CD14-positive monocyte (primary cell): Measurements from ENCODE around the gene CSH1. TPM values are rescaled to one million over a fixed set of nuclear protein-coding genes. Genes with fewer than 3 reads are reported as not detected.
"Not testable (repeated sequence)": the region's sequence is repeated elsewhere in the genome, so short reads cannot be mapped to it uniquely, and the experiment has no call there.

Experiments
- DNase-seq, 3 donors: peaks; one replicate each; pipeline ENCODE4 v3.0.0-alpha.2; 2011 to 2022
- H2AFZ ChIP-seq: 2 replicates; pipeline ENCODE4 v1.6.0; 2012; ENCODE audit warnings: mild to moderate bottlenecking, low read depth, low read length, inconsistent platforms; ENCODE audit not compliant: insufficient read depth, poor library complexity, severe bottlenecking
- H3K27ac ChIP-seq, 2 donors: 1 replicate in 1 of 2; 2 replicates in 1 of 2; pipeline ENCODE4 v1.5.1; 2012 to 2013; ENCODE audit warnings: low read length in 2 of 2, control low read depth in 1 of 2, inconsistent platforms in 1 of 2, low read depth in 1 of 2, mild to moderate bottlenecking in 1 of 2
- H3K27me3 ChIP-seq, 2 donors: one replicate each; pipeline versions ENCODE4 v1.6.0 to v1.6.1; 2011 to 2013; ENCODE audit warnings: low read length in 2 of 2; ENCODE audit not compliant: control insufficient read depth in 2 of 2, insufficient read depth in 2 of 2
- H3K36me3 ChIP-seq, 2 donors: replicated peaks in 1 of 2; 1 replicate in 1 of 2; 2 replicates in 1 of 2; pipeline versions ENCODE4 v1.5.1 to v1.6.1; 2012 to 2013; ENCODE audit warnings: low read length in 2 of 2, control low read depth in 1 of 2, inconsistent platforms in 1 of 2, mild to moderate bottlenecking in 1 of 2; ENCODE audit not compliant: insufficient read depth in 2 of 2, control insufficient read depth in 1 of 2
- H3K4me1 ChIP-seq, 2 donors: 1 replicate in 1 of 2; 2 replicates in 1 of 2; pipeline versions ENCODE4 v1.5.1 to v1.6.1; 2012 to 2013; ENCODE audit warnings: low read length in 2 of 2, control low read depth in 1 of 2, inconsistent platforms in 1 of 2, mild to moderate bottlenecking in 1 of 2, moderate library complexity in 1 of 2; ENCODE audit not compliant: insufficient read depth in 2 of 2, control insufficient read depth in 1 of 2
- H3K4me2 ChIP-seq: replicated peaks from 2 replicates; pipeline ENCODE3; 2012; ENCODE audit warnings: low read length, moderate library complexity, mild to moderate bottlenecking; ENCODE audit not compliant: poor library complexity, severe bottlenecking; ENCODE audit errors: extremely low read depth
- H3K4me3 ChIP-seq, 3 experiments: fragments of 200-600 bp in 1 of 3; sonication (generic) in 1 of 3; replicated peaks in 1 of 3; 1 replicate in 2 of 3; 2 replicates in 1 of 3; pipeline ENCODE4 v1.5.1; 2011 to 2013; ENCODE audit warnings: low read length in 3 of 3, mild to moderate bottlenecking in 3 of 3, control low read depth in 2 of 3, low read depth in 2 of 3, inconsistent platforms in 1 of 3, moderate library complexity in 1 of 3
- H3K79me2 ChIP-seq: 2 replicates; pipeline ENCODE4 v1.6.0; 2012; ENCODE audit warnings: mild to moderate bottlenecking, control low read depth, inconsistent platforms, low read length, moderate library complexity; ENCODE audit not compliant: insufficient read depth
- H3K9ac ChIP-seq: 2 replicates; pipeline ENCODE4 v1.6.0; 2017; ENCODE audit warnings: low read length, mild to moderate bottlenecking; ENCODE audit not compliant: insufficient read depth, poor library complexity, severe bottlenecking
- H3K9me3 ChIP-seq, 2 donors: replicated peaks in 1 of 2; 1 replicate in 1 of 2; 2 replicates in 1 of 2; pipeline versions ENCODE4 v1.5.1 to v1.6.1; 2012 to 2013; ENCODE audit warnings: low read length in 2 of 2, control low read depth in 1 of 2; ENCODE audit not compliant: control insufficient read depth in 1 of 2, insufficient read depth in 1 of 2
- H4K20me1 ChIP-seq: 2 replicates; pipeline ENCODE4 v1.6.0; 2012; ENCODE audit warnings: mild to moderate bottlenecking, low read length, control low read depth, moderate library complexity; ENCODE audit not compliant: insufficient read depth
- H3K27ac Mint-ChIP-seq, 7 donors: one replicate each; pipeline ENCODE4 v1.8.0; 2020; ENCODE audit warnings: mild to moderate bottlenecking in 7 of 7, mixed read lengths in 7 of 7, moderate library complexity in 6 of 7, inconsistent platforms in 2 of 7
- H3K27me3 Mint-ChIP-seq, 3 donors: one replicate each; pipeline ENCODE4 v1.8.0; 2021 to 2022; ENCODE audit warnings: low read depth in 3 of 3, mild to moderate bottlenecking in 3 of 3, mixed read lengths in 3 of 3, moderate library complexity in 3 of 3, inconsistent platforms in 1 of 3
- H3K36me3 Mint-ChIP-seq, 2 donors: one replicate each; pipeline ENCODE4 v1.8.0; 2020; ENCODE audit warnings: mixed read lengths in 2 of 2, inconsistent platforms in 1 of 2, mild to moderate bottlenecking in 1 of 2
- H3K4me1 Mint-ChIP-seq: one replicate; pipeline ENCODE4 v1.8.0; 2020; ENCODE audit warnings: mild to moderate bottlenecking, mixed read lengths
- H3K4me3 Mint-ChIP-seq, 2 donors: one replicate each; pipeline ENCODE4 v1.8.0; 2020; ENCODE audit warnings: mild to moderate bottlenecking in 2 of 2, mixed read lengths in 2 of 2, moderate library complexity in 1 of 2
- H3K9me3 Mint-ChIP-seq, 7 donors: one replicate each; pipeline ENCODE4 v1.8.0; 2020 to 2022; ENCODE audit warnings: mixed read lengths in 7 of 7, mild to moderate bottlenecking in 6 of 7, moderate library complexity in 6 of 7, inconsistent platforms in 2 of 7
- CTCF ChIP-seq: fragments of 200-600 bp; IDR thresholded peaks from one replicate; pipeline ENCODE4 v1.8.0; 2022; ENCODE audit warnings: antibody characterized with exemption, mild to moderate bottlenecking
- WGBS: methylation state at CpG from one replicate; pipeline ENCODE4 v1.1.5; 2013; ENCODE audit warnings: missing lambda C conversion rate; ENCODE audit not compliant: insufficient coverage; 5-methylcytosine and 5-hydroxymethylcytosine counted together
- intact Hi-C, 2 donors: fragments of 100-400 bp; cut with micrococcal nuclease; formaldehyde crosslinking; loops; one replicate each; pipeline versions ENCODE4 v1.15.0 to v1.15.1; 2023
- polyA plus RNA-seq, 3 donors: library from polyadenylated mRNA; depleted of rRNA in 1 of 3; unstranded in 2 of 3; stranded (reverse) in 1 of 3; fragments of 300-500 nt in 2 of 3; fragments of >200 nt in 1 of 3; fragmentation: Illumina TruSeq in 2 of 3; gene quantifications; 1 replicate in 2 of 3; 2 replicates in 1 of 3; pipeline ENCODE4 v1.2.3, GENCODE V29; 2012 to 2021

The CSH1 gene
- polyA plus RNA-seq, 3 donors, result not detected

DNA sequence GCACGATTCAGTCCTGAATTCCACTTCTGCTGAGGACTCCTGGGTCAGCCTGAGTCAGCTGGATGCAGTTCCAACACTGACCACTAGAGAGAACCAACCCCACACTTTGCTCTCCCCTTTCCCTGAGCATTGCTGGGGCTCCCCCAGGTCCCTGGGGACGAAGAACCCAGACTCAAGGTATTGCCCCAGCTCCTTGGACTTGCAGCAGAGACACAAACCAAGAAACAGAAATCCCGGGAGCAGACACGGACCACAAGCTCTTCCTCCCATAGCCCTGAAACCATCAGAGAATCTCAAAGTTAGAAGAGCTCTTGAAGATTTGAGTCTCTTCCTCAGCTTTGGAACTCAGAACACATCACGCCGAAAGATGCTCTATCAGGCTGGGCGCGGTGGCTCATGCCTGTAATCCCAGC, 22.9 kb upstream of the CSH1 start:
- Histone ChIP-seq H3K4me3 (no peak overlapping the region), H3K4me1 (peaks cover 0 to 5% of the 10 kb centered on the region in 2 donors), H4K20me1 (no peaks in the 10 kb centered on the region), H3K4me2 (no peak overlapping the region), H3K27me3 (no peaks in the 10 kb centered on the region), H3K9me3 (no peaks in the 10 kb centered on the region), H3K36me3 (no peaks in the 10 kb centered on the region), H3K27ac (no peak overlapping the region), H3K79me2 (no peaks in the 10 kb centered on the region), H2AFZ (no peak overlapping the region), H3K9ac (no peak overlapping the region)
- Mint-ChIP-seq H3K27ac (peak overlapping the region in 2 of 7 donors; percentile 47 to 55), H3K4me3 (no peak overlapping the region), H3K27me3 (peaks cover 3 to 9% (median 4%) of the 10 kb centered on the region in 3 donors), H3K36me3 (no peaks in the 10 kb centered on the region), H3K9me3 (no peaks in the 10 kb centered on the region), H3K4me1 (peaks cover 24% of the 10 kb centered on the region)
- TF ChIP-seq CTCF, result peak; percentile 90
- intact Hi-C loops, result loop anchor here (2.0 to 10.0 kb wide), 5 partner anchors 27 to 213 kb away; partner anchors contain the start of genes ERN1 (in 1 of the 2) and ICAM2 (in 1 of the 2)
- DNase-seq, result peak; percentile 65 to 76 (median 71)
- 56% methylated on average over 7 of the region's 8 CpGs for WGBS

GRCh38 chr17:63918789-63919305, 22.5 kb upstream of the CSH1 start, which contains the start of gene GH1:
TSS of gene GH1 (minus strand) at chr17:63918839. CDS start at chr17:63918776, 63 bp downstream.
- H3K4me3 Mint-ChIP-seq, H3K4me1 ChIP-seq, H3K9me3 ChIP-seq, H3K79me2 ChIP-seq, H3K4me2 ChIP-seq, H3K27me3 Mint-ChIP-seq, H2AFZ ChIP-seq, H4K20me1 ChIP-seq, H3K27ac ChIP-seq, H3K36me3 ChIP-seq, H3K4me3 ChIP-seq, H3K9me3 Mint-ChIP-seq, H3K36me3 Mint-ChIP-seq, DNase-seq, H3K27me3 ChIP-seq, H3K9ac ChIP-seq: not testable (repeated sequence)
- Mint-ChIP-seq H3K27ac (peak within 1 kb of the TSS in 2 of 7 donors; percentile 47 to 55), H3K4me1 (peaks cover 24% of the 10 kb centered on the region)
- no CpG with 5 or more reads among the region's 10 CpGs for WGBS
- intact Hi-C loops, result loop anchor here (2.0 to 10.0 kb wide), 5 partner anchors 28 to 214 kb away; partner anchors contain the start of genes ERN1 (in 1 of the 2) and ICAM2 (in 1 of the 2)
